KMS-11 (cell line): ENCODE results near the gene KRT75.

ENCODE experiments used
- H2AFZ ChIP-seq: fragments of 200-600 bp; sonication (generic); 2 replicates; pipeline ENCODE4 v1.6.1; 2016; ENCODE audit warnings: antibody characterized with exemption, mixed run types, low read depth
- H3K27ac ChIP-seq: fragments of 200-600 bp; sonication (generic); 2 replicates; pipeline ENCODE4 v1.6.1; 2016; ENCODE audit warnings: mild to moderate bottlenecking, mixed run types
- H3K27me3 ChIP-seq: fragments of 200-600 bp; sonication (generic); 2 replicates; pipeline ENCODE4 v1.6.1; 2017; ENCODE audit warnings: mild to moderate bottlenecking, low read depth, mixed run types, moderate library complexity; ENCODE audit not compliant: insufficient read depth
- H3K36me3 ChIP-seq: fragments of 200-600 bp; sonication (generic); 2 replicates; pipeline ENCODE4 v1.6.1; 2017; ENCODE audit warnings: mild to moderate bottlenecking, mixed run types; ENCODE audit not compliant: insufficient read depth
- H3K4me1 ChIP-seq: fragments of 200-600 bp; sonication (generic); 2 replicates; pipeline ENCODE4 v1.6.1; 2016; ENCODE audit warnings: mild to moderate bottlenecking, low read depth, mixed run types; ENCODE audit not compliant: poor library complexity, severe bottlenecking
- H3K4me2 ChIP-seq: fragments of 200-600 bp; sonication (generic); 2 replicates; pipeline ENCODE4 v1.7.0; 2016; ENCODE audit warnings: mild to moderate bottlenecking, mixed run types
- H3K4me3 ChIP-seq: fragments of 200-600 bp; sonication (generic); IDR thresholded peaks from 2 replicates; pipeline ENCODE4 v1.6.1; 2017; ENCODE audit warnings: low read depth, low read length, mixed read lengths; ENCODE audit not compliant: insufficient read depth
- H3K79me2 ChIP-seq: fragments of 200-600 bp; sonication (generic); 2 replicates; pipeline ENCODE4 v1.6.1; 2016; ENCODE audit warnings: low read depth, mixed run types; ENCODE audit not compliant: insufficient read depth
- H3K9ac ChIP-seq: fragments of 200-600 bp; sonication (generic); 2 replicates; pipeline ENCODE4 v1.6.1; 2016; ENCODE audit warnings: mild to moderate bottlenecking, mixed run types
- H4K20me1 ChIP-seq: fragments of 200-600 bp; sonication (generic); 2 replicates; pipeline ENCODE4 v1.6.1; 2016; ENCODE audit warnings: mild to moderate bottlenecking, mixed run types; ENCODE audit not compliant: insufficient read depth
- TF ChIP-seq, protein P1 (sequence below): fragments of 200-600 bp; sonication (generic); conservative IDR thresholded peaks from 2 replicates; pipeline ENCODE4 v1.6.1; 2017; ENCODE audit warnings: low read depth, mild to moderate bottlenecking, antibody characterized with exemption, low read length, moderate library complexity, mixed read lengths

KRT75 gene

DNA sequence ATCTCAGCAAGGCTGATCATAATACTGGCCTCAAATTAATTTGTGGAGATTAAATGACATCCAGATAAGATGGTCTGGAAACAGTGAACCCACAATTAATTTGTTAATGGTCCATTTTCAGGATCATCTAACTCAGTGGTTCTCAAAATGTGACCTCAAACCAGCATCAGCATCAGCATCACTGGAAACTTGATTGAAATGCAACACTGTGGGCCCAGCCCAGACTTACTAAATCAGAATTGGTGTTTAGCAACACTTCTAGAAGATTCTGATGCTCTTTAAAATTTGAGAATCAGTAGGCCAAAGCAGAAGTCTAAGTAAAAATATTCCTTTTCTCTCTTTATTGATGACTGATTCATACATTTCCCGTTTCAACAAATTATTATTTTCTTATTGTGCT, 17.4 kb downstream of the KRT75 start:
- Histone ChIP-seq H4K20me1 (no peaks in the 10 kb centered on the region), H3K79me2 (no peaks in the 10 kb centered on the region), H3K9ac (no peak overlapping the region), H3K4me3 (no peak overlapping the region), H3K27me3 (peaks cover 5% of the 10 kb centered on the region; the same call in 1 of the 2 replicates), H3K4me2 (no peak overlapping the region), H3K27ac (no peak overlapping the region), H3K4me1 (no peaks in the 10 kb centered on the region), H2AFZ (no peak overlapping the region), H3K36me3 (no peaks in the 10 kb centered on the region)
- TF ChIP-seq, protein P1, sequence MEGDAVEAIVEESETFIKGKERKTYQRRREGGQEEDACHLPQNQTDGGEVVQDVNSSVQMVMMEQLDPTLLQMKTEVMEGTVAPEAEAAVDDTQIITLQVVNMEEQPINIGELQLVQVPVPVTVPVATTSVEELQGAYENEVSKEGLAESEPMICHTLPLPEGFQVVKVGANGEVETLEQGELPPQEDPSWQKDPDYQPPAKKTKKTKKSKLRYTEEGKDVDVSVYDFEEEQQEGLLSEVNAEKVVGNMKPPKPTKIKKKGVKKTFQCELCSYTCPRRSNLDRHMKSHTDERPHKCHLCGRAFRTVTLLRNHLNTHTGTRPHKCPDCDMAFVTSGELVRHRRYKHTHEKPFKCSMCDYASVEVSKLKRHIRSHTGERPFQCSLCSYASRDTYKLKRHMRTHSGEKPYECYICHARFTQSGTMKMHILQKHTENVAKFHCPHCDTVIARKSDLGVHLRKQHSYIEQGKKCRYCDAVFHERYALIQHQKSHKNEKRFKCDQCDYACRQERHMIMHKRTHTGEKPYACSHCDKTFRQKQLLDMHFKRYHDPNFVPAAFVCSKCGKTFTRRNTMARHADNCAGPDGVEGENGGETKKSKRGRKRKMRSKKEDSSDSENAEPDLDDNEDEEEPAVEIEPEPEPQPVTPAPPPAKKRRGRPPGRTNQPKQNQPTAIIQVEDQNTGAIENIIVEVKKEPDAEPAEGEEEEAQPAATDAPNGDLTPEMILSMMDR = no peak

DNA sequence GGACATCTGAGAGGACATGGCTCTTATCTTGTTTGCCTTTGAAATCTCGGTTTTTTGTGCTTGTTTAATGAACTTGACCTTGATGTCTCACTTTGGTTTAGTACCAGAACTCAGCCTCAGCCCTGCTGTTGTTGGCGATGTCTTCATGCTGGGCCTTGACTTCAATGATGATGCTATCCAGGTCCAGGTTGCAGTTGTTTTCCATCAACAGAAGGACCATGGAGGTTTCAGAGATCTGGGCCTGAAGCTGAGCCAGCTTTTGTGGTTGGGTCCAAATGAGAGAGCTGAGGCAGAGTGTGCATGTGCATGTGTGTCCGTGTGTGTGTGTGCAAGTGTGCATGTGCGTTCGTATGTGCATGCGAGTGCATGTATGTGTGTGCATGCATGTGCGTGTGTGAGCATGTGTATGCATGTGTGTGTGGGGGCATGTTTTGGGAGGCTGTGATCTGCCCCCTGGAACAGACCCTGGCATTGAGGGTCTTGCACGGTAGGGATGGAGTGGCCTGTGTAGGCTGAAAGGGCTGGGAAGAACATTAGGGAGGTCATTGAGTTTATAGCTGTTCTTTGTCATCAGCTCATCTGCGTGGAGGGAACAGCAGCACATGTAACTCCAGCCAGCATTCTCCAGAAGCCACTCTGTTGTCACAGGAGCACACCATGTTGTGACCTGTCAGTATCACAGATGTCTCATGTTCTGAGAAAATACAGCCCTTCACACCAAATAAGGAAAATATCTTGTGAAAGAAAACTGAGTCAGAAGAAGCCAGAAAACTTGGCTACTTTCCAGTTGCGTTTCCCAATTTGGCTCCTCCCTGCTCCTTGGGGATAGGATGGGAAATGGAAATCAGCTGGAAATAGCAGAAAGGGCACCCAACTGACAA, 18.1 kb downstream of the KRT75 start:
- H3K4me2 ChIP-seq = no peak overlapping the region
- H3K4me3 ChIP-seq = no peak overlapping the region
- H3K9ac ChIP-seq = no peak overlapping the region
- no peak overlapping the region for H3K27ac ChIP-seq
- TF ChIP-seq, protein P1 = no peak
- H3K27me3 ChIP-seq = peaks cover 5% of the 10 kb centered on the region; the same call in 1 of the 2 replicates
- no peak overlapping the region for H2AFZ ChIP-seq
- no peaks in the 10 kb centered on the region for H3K36me3 ChIP-seq
- H3K79me2 ChIP-seq = no peaks in the 10 kb centered on the region
- H3K4me1 ChIP-seq = no peaks in the 10 kb centered on the region
- H4K20me1 ChIP-seq = no peaks in the 10 kb centered on the region

DNA sequence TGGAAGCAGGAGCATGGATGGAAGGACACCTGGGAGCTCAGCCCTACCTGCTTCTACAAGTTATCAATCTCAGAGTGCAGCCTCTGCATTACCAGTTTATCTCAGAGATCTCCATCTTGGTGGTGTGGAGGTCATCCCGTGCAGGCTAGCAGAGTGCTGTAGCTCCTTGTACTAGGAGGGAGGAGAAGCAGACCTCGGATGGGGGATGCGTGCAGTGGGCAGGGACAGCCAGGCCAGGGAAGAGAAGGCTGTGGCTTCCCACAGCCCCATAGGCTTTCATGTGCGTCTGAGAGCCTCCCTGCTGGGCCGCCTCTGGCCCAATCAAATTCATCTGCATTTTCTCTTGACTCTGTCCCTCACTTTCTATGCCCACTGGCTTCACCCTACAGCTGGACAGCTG, 19.2 kb downstream of the KRT75 start:
- no peak overlapping the region for H3K4me3 ChIP-seq
- TF ChIP-seq, protein P1 = no peak
- H3K27me3 ChIP-seq = peaks cover 5% of the 10 kb centered on the region; the same call in 1 of the 2 replicates
- H4K20me1 ChIP-seq = no peaks in the 10 kb centered on the region
- no peak overlapping the region for H3K4me2 ChIP-seq
- H3K36me3 ChIP-seq = no peaks in the 10 kb centered on the region
- no peak overlapping the region for H3K9ac ChIP-seq
- no peak overlapping the region for H3K27ac ChIP-seq
- H2AFZ ChIP-seq = no peak overlapping the region
- H3K79me2 ChIP-seq = no peaks in the 10 kb centered on the region
- H3K4me1 ChIP-seq = no peaks in the 10 kb centered on the region

DNA sequence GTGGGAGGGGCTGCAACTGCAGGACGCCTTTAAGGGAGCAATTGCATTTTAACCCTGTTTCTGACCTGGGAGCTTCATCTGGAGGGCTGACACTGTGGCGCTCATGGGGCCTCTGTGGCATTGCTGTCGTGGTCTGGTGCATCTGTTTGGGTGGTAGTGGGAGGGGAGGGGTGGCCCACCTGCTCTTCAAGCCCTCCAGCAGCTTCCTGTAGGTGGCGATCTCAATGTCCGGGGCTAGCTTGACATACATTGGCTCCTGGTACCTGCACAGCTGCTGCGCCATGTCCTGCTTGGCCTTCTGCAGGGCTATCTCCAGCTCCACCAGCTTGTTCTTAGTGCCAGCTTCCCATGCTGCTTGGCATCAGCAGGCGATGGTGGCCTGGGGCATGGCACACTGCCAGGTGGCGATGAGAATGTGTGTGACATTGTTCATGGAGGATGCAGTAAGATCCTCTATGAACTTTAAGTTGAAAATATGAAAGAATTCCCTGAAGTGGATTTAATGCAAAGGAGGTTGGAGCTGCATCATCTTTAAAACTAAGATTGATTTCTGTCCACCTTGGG, 20.3 kb downstream of the KRT75 start:
- Histone ChIP-seq H3K36me3 (no peaks in the 10 kb centered on the region), H4K20me1 (no peaks in the 10 kb centered on the region), H3K79me2 (no peaks in the 10 kb centered on the region), H3K9ac (no peak overlapping the region), H3K4me1 (no peaks in the 10 kb centered on the region), H2AFZ (no peak overlapping the region), H3K27ac (no peak overlapping the region), H3K27me3 (peaks cover 5% of the 10 kb centered on the region; the same call in 1 of the 2 replicates), H3K4me3 (no peak overlapping the region), H3K4me2 (no peak overlapping the region)
- TF ChIP-seq, protein P1 = no peak
